T-helper 1 cell (primary cell): ENCODE data around the gene LSM5.

ENCODE experiments used
- DNase-seq, 5 donors: peaks; one replicate each; pipeline ENCODE4 v3.0.0-alpha.2; 2012 to 2020
- total RNA-seq, 4 donors: gene quantifications; one replicate each; lab custom pipeline; 2026; lab: John Stamatoyannopoulos, UW

LSM5 gene
- total RNA-seq, result 12.8 to 24.1 (median 15.9) reads per million in 4 donors

DNA sequence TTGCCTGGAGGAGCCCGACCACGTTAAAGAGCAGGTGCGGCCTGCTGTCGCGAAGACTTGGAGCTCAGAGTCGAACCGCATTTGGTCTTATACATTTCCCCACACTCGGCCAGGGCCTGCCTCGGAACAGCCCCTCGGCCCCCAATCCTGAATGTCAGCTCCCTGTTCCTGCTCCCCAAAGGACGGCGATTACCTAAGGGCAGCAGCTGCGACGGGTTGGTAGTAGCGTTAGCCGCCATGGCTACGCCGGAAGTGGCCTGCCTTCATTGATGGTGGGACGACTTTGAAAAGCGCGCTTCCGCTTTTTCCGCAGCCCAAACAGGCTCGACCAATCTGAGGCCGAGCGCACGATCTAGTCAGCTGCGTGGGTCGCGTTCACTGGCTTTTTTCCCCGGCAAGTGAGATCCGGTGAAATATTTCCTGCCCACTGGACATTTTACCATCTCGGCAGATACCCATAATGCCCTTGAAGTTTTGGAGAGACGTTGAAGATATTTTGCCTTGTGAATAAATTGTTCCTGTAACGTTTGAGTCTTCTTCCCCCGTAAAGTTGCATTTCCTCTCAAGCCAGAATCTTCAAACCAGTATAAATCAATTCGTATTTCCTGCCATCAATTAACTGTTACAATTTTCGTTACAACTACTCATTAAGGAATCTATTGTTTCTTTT, at the start of gene LSM5:
Gene LSM5, minus strand, starts transcription at position 254 of the 670 bp plus-strand sequence. Its CDS starts 15 bp downstream, at position 239.
- DNase-seq, result peak; percentile 74 to 94 (median 85)

DNA sequence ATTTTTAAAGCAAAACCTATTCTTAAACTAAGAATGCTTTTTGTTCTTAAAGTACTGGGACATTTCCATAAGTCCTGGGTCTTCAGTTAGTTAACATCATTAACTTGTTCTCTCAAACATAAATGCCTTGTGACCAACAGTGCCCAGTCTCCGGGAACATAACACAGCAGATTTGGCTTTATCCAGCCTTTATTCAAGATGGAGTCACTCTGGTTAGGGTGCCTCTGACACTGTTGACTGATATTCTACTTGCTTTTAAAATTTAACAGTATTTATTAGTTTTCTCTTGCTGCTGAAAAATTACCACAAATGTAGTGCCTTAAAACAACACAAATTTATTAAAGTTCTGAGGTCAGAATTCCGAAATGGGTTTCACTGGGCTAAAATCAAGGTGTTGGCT, 49.2 kb upstream of the LSM5 start:
- no peak for DNase-seq

DNA sequence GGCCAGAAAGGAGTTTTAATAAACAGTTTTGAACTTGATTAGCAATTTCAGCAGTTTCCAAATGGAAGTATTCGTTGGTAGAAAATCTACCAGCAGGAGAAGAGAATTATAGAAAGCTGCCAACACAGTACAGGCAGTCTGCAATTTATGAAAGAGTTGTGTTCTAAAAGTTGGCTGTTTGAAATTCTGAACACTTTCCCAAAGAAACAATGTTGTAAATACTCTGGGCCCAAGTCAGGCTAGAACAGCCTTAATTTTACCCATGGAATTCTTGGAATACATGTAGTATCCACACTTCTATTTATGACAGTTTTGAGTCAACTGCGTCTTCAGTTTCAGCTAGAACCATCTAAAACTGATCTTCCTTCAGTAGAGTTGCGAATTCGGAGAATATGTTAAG, 47.6 kb upstream of the LSM5 start:
- no peak for DNase-seq

DNA sequence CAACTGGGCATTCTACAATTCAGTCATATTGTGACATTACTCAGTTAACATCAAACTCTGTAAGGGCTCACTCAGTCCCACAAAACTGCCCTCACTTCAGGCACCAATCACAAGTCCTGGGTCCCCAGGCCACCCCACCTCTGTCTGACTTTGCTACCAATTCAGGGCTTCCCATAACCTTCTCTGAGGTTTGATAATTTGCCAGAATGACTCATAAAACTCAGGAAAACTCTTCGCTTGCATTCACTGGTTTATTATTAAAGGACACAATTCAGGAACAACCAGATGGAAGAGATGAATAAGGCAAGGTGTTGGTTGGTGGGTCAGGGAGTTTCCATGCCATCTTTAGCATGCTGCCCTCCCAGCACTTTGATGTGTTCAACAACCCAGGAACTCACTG, 46.4 kb upstream of the LSM5 start:
- DNase-seq, result no peak

DNA sequence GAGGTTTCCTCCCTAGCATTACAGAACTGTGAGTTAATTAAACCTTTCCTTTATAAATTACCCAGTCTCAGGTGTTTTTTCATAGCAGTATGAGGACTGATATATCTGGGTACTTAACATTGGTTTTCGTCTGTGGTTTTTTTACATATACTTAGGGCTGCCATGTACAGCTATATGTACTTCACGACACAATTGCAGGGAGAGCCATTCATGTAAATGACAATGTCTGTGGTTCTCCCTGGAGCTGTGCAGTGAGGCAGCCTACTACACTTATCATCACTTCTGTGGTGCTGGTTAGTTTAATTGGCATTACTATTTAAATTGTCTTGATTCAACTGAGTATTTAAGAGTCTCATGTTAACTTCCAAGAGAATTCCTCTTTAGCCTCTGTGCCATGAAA, 45.8 kb upstream of the LSM5 start:
- DNase-seq, result no peak

DNA sequence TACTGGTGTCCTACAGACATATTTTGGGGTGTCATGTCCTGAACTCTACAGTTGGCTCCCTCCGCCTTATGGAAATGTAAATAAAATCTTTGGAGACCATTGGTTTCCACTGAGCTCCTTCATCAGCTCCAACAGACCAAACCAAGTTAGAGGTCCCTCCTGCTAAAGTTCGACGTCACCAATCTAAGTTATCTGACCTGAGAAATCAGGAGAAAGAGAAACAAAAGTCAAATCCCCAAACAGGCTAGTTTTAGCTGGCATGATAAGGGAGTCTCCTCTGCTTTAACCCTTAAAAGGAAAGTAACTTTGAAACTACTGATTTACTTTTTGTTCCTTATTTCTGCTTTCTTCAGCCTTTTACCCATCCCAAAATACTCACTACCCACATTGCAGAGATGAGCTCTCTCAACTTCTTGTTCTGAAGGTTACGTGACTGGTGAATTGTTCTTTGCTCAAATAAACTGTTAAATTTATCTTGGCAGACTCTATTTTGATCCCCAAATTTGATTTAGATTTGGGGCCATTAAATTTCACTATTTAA, 45.1 kb upstream of the LSM5 start:
- DNase-seq, result no peak

DNA sequence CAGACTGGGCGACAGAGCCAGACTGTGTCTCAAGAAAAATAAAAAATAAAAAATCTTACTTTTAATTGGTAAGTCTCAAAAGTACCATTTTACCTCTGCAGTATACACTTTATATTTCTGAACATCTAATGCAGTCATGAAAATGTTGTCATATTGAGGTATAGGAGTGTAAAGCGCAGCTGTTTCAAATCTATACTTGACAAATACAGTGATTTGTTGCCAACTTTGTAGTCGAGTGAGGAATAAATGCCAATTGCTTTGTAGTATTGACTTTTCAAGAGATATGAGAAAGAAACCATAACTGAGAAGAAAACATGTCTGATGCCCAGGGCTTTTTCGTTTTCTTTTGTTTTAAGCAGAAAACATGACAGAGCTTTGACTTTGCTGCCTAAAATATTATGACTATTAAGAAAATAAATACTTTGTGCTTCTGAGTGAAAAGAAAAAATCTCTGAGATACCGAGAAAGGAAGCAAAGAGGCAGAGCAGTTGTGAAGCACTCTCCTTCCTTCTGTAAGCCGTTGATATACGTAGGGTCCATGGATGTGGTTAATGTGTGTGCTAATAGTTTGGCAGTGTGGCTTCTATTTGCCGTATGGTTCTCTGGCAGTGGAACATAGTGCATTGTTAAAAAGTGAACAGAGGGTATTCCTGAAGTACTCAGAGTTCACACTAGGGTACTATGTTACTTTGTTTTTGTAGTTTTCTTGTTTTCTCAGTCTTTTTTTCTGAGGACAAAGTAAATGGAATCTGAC, 43.3 kb upstream of the LSM5 start:
- DNase-seq, result no peak

DNA sequence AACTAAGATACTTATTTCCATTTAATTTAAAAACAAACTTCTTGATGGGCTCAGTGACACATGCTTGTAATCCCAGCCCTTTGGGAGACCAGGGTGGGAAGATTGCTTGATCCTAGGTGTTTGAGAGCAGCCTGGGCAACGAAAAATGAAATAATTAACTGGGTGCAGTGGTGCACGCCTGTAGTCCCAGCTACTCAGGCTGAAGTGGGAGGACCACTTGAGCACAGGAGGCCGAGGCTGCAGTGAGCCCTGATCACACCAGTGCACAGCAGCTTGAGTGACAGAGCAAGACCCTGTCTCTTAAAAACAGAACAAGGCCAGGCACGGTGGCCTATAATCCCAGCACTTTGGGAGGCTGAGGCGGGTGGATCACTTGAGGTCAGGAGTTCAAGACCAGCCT, 42.5 kb upstream of the LSM5 start:
- DNase-seq, result no peak

DNA sequence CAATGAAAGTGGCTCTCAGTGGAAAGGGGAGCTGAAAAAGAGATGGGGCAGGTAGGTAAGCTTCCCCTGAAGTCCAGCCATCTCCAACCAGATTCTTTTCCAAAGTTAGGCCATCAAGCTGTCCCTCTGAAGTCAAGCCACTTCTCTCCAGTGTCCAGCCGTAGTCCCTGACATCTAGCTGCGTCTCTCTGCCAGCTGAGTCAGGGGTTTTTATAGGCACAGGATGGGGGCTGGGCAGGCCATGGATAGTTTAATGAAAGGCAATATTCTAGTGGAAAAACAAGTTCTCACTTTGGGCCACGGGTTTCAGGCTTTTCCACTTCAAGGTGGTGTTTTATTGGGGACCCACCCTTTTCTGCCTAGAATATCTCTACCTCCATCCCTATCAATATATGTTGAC, 41.9 kb upstream of the LSM5 start:
- no peak for DNase-seq

DNA sequence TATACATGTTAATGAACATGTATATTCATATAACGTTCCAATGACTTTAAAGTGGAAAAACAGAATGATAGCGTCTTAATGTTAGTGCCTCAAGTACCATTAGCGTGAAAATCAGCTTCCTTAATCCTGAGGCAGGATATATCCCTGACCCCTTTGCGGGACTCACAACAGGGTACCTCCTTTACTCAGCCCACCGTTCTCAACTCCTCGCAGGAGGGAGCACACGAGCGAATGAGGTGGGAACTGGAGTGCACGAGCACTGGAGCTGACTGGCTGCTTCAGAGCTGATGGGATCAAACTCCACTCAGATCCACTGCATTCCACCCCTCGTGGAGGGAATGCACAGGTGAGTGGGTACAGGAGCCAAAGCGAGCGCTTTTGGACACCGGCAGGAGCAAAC, 41.2 kb upstream of the LSM5 start:
- DNase-seq, result no peak

DNA sequence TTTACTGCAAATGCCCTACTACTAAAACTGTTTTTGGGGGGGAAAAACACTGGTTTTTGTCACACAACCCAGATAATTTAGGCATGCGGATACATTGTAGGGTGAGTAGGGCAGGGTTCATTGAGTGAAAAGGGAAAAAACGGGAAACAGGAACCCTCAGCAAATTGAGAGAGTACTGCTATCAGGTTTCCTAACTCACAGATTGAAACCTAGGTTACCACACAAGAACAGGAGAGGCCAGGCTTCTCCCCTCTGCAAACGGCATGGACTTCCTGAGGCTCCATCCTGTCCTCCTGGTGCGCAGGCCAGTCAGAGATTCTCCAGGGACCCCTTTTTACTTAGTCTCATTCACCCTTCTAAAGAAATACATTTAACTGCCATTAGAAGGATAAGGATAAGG, 35.7 kb upstream of the LSM5 start:
- DNase-seq, result no peak

DNA sequence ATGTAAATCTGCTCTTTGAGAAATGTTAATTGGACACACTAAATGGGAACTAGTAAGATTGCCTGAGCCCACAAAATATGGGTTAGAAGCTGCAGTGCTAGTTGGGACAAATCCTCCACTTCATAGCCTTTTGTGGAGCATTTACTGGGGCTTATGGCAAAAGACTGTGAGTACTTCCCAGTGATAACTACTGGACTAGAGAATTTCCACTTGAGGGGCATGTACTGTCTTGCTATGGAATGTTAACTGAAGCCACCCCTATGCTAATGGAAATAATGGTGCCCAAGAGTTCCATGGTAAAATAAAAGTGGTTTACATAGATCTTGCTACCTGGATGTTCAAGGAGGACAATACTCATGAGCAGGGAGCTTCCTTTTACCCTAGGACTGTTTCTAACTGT, 34.5 kb upstream of the LSM5 start:
- DNase-seq, result no peak

DNA sequence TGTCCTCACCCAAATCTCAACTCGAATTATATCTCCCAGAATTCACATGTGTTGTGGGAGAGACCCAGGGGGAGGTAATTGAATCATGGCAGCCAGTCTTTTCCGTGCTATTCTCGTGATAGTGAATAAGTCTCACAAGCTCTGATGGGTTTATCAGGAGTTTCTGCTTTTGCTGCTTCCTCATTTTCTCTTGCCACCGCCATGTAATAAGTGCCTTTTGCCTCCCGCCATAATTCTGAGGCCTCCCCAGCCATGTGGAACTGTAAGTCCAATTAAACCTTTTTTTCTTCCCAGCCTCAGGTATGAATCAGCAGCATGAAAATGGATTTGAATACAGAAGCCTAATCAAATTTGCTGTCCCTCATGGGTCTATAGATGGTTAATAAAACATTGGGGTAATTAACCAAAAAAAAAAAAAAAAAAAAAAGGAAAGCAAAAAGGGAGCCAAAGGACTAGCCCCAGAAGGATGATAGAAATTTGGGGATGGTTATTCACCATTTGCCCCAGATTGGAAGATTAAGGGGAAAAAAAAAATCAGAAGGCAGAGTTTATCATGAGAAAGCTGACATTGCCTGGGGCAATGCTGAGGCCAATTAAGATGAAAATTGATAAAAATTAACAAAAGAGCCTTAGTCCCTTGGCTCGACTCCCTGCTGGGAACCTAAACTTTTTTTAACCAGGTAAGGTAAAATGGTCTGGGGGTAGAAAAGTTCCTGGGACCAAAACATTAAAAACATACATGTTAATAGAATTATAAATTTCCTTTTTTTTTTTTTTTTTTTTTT, 32.8 kb upstream of the LSM5 start:
- no peak for DNase-seq

DNA sequence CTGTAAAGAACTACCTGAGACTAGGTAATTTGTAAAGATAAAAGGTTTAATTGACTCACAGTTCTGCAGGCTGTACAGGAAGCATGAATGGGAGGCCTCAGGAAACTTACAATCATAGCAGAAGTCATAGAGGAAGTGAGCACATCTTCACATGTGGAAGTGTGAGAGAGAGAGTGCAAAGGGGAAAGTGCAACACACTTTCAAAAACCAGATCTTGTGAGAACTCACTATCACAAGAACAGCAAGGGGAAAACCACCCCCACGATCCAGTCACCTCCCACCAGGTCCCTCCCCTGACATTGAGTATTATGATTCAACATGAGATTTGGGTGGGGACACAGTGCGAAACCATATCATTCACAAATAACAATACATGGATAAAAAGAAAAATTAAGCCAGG, 29.6 kb upstream of the LSM5 start:
- no peak for DNase-seq

DNA sequence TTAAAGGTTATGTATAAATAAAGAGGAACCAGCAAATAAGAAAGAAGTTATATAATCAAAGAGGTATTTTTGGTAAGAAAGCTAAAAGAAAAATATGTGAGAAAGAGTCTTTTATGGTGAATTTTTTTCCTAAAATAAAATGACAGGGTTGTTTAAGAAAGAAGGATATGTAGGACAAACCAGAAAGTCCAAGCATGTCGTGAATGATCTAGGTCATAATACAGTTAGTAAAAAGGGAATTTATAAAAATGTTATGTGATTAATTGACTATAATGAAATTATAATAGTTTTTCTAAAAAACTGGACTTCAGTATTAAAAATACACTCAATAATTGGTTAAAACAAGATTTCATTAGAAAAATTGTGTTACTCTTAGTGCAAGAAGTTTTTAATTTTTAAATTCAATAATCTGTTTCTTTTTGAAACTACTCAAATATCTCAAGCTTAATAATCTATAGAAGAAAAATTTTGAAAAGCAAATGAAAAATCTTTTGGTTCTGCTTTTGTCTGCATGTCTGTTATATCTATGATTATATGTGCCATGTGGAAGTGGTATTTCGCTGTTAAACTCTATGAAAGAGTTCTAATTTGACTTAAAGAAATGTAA, 28.5 kb upstream of the LSM5 start:
- DNase-seq, result no peak

DNA sequence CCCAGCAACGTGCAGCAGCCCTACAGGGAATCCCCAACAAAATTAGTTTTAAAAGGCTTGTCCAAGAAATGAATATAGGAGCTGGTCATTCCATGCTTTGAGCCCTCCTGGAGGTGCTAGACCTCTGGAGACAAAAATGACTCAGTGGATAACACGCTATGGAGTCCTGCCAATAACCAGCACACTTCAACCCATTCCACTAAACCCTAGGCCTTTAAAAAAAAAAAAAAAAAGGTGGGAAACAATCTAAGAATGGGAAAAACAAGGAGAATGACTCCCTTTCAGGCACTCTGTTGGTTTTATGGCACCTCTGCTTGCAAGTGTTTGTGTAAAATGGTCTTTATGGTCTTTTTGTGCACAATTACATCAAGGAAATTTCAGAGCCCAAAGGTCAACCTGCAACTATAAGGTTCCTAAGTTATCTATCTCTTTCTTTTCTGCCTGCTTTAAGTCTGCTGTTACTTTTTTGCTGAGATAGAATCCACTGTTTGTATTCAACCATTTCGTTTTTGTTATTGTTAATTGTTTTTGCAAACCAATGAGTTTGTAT, 26.4 kb upstream of the LSM5 start:
- no peak for DNase-seq

DNA sequence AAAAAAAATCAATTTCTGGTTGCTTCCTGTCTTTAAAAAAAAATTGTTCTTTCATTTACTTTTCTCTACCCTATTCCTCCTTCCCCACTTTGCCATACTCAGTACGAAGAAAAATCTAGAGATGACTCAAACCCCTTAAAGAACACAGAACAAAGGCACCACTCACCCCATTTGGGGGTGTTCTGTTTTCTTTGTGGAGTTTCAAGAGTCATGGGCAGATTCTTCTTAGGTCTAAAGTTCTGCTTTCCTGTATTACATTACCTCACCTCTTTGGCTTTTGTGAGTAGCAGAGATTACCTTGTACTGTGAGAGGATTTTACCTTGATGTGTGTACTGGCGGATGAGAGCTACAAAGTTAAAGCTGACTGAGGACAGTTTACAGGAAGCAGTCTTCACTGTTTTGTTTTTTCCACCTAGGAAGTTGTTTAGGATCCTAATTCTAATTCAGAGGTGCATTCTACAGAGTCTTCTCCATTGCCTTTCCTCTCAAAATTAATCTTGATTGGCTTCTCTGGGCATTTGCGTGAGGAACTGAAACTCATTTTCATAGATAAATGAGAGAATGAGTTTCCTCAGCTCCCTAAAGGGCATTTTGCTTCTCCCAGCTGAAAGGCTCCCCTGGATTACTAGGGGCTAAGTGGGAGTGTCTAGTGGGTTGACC, 25.8 kb upstream of the LSM5 start:
- DNase-seq, result peak in 1 of 5 donors; percentile 17

DNA sequence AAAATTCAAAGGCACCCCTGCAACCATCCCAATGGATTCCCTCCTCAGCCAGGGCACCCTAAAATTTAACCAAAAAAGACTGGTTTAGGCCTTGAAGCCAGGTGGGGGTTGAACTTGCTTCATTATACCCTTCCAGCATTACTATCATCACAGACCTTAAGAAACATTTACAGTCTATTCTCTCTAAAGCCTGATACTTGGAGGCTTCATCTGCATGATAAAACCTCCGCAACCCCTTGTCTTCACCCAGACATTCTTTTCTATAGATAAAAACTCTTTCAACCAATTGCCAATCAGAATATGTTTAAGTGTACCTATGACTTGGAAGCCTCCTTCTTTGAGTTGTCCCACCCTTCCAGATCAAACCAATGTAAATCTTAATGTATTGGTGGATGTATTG, 23.0 kb upstream of the LSM5 start:
- no peak for DNase-seq

DNA sequence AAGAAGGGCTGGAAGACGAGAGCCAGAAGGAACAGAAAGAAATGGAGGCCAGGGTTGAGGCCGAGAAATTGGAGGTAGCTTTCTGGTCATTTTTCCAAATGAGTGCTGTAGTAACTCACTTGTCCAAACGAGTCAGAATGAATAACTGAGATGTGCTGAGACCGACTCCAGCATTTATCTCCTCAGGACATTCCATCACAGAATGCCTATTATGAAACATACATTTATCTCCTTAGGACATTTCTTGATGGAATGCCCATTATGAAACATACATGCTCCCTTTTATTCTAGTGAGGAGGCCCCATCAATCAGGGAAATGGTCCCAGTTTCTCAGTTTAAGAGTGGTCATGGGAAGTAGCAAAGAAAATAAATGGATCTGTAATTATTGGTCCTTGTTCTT, 21.6 kb upstream of the LSM5 start:
- no peak for DNase-seq

DNA sequence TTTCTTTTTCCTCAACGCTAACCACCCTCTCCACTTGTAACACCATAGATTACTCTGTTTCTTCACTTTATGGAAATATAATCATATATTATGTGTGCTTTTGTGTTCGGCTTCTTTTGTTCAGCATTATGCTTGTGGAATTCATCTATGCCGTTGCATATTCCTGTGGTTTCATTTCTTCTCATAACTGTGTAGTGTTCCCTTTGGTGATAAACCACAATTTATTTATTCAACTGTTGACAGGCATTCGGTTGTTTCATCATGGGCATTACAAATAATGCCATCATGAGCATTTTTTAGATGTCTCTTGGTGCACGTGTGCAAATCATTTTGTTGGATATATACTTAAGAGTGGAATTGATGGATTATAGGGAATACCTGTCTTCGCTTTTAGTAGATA, 17.2 kb upstream of the LSM5 start:
- DNase-seq, result no peak

DNA sequence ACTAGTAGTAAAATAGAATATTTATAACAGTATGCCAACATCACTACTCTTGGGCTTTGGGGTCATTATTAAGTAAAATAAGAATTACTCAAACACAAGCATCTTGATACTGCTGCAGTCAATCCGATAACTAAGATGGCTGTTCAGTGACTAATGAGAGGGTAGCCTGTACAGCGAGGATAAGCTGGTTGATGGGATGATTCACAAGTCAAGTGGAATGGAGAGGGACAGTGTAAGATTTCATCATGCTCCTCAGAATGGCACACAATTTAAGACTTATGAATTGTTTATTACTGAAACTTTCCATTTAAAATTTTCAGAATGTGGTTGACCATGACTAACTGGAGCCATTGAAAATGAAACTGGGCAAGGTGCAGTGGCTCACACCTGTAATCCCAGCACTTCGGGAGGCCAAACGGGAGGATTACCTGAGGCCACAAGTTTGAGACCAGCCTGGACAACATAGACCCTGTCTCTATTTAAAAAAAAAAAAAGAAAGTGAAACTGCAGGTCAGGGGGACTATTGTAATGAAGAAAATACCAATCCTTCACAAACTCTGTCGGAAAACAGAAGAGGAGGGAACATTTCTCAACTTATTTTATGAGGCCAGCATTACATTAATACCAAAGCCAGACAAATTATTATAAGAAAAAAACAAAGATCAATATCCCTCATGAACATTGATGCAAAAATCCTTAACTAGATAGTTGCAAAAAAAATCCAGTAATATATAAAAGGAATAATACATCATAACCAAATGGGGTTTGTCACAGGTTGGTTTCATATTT, 16.3 kb upstream of the LSM5 start:
- peak in 1 of 5 donors; percentile 69 for DNase-seq
